Astrocyte of the hippocampus (primary cell): ENCODE measurements around the gene IRX5.

Experiments used
- DNase-seq: peaks from one replicate; pipeline ENCODE4 v3.0.0; 2011; ENCODE audit warnings: low read depth, low spot score

IRX5 gene

GRCh38 chr16:54930005-54930868 is at the start of gene IRX5:
TSS of gene IRX5 (plus strand) at chr16:54930865. CDS start at chr16:54931199, 334 bp downstream.
- peak; percentile 96 for DNase-seq

GRCh38 chr16:54882556-54882955 is 48.1 kb upstream of the IRX5 start:
- no peak for DNase-seq

- DNase-seq, result no peak
Observed at GRCh38 chr16:54883358-54883757, 47.3 kb upstream of the IRX5 start.

- DNase-seq, result no peak
Observed at GRCh38 chr16:54886078-54886477, 44.6 kb upstream of the IRX5 start.

GRCh38 chr16:54890381-54890780 is 40.3 kb upstream of the IRX5 start:
- DNase-seq, result no peak

- DNase-seq, result no peak
Observed at GRCh38 chr16:54891346-54891745, 39.3 kb upstream of the IRX5 start.

GRCh38 chr16:54892981-54893380 is 37.7 kb upstream of the IRX5 start:
- DNase-seq, result no peak

GRCh38 chr16:54897930-54898329 is 32.7 kb upstream of the IRX5 start:
- DNase-seq, result no peak

GRCh38 chr16:54901606-54902005 is 29.1 kb upstream of the IRX5 start:
- no peak for DNase-seq

- no peak for DNase-seq
Observed at GRCh38 chr16:54903047-54903446, 27.6 kb upstream of the IRX5 start.

GRCh38 chr16:54911079-54911478 is 19.6 kb upstream of the IRX5 start:
- DNase-seq, result no peak

GRCh38 chr16:54912720-54913119 is 17.9 kb upstream of the IRX5 start:
- no peak for DNase-seq

GRCh38 chr16:54921206-54921824 is 9.3 kb upstream of the IRX5 start:
- no peak for DNase-seq

GRCh38 chr16:54923055-54923473 is 7.6 kb upstream of the IRX5 start:
- no peak for DNase-seq

GRCh38 chr16:54923988-54924387 is 6.7 kb upstream of the IRX5 start:
- DNase-seq, result no peak

GRCh38 chr16:54926166-54926838 is 4.4 kb upstream of the IRX5 start:
- peak; percentile 33 for DNase-seq

GRCh38 chr16:54927125-54928015 is 3.3 kb upstream of the IRX5 start:
- peak; percentile 1 for DNase-seq

- DNase-seq, result peak; percentile 45
Observed at GRCh38 chr16:54928016-54928356, 2.7 kb upstream of the IRX5 start.

- DNase-seq, result no peak
Observed at GRCh38 chr16:54928411-54929089, 2.1 kb upstream of the IRX5 start.

- peak; percentile 99 for DNase-seq
Observed at GRCh38 chr16:54929090-54930004, 1.3 kb upstream of the IRX5 start.
